SK-MEL-5 (cell line): ENCODE measurements around the gene POLR2B. TPM values are rescaled to one million over a fixed set of nuclear protein-coding genes. Genes with fewer than 3 reads are reported as not detected.

Experiments
- DNase-seq: peaks from one replicate; pipeline ENCODE4 v3.0.0-alpha.2; 2016; ENCODE audit warnings: low read depth, low spot score
- in situ Hi-C: cut with HindIII; loops from 2 replicates; pipeline ENCODE4 v1.10.0; 2016; ENCODE audit warnings: low sequenced_read_pairs, high pct_unique_total_duplicates, low pct_unique_long_range_greater_than_20kb
- small RNA-seq, 2 experiments: library from RNA; depleted of rRNA; stranded (forward); fragments of <200 nt; gene quantifications; one replicate each; pipeline ENCODE3, GENCODE V24; 2014
- total RNA-seq: library from RNA; depleted of rRNA; stranded (reverse); fragments of >200 nt; shearing (Covaris generic); gene quantifications from 2 replicates; pipeline ENCODE4 v1.2.3, GENCODE V29; 2014; rRNA removed

POLR2B gene
- total RNA-seq, 1 experiment from 2014 or later, result 162 TPM

DNA sequence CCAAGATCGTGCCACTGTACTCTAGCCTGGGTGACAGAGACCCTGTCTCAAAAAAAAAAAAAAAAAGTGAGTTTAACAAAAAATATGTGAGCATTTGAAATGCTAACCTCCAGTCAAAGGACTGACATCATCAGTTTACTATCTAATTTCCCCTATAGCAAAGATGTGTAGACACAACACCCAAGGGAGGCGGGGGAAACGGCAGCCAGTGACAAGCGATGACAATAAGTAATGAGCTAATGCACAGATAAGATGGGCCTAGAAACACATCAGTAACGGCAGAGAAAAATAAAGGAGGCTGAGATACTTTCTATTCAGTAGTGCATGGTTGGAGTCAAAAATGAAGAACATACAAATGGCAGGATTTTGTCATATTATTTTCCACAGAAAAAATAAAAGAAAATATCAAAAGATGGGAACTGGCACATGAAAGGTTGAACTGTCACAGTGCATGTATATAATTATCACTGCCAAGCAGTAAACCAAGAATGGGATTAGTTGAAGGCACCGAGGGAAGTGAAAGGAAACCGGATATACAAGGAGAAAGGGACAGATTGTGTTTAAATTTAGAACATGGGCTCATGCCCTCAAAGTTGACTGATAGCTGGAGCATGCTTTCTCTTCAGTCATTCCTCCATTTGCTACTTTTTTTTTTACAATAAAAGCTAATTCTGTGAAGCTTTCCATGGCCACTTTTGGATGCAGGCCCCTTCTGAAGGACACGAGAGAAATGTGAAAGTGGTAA is 89.7 kb downstream of the POLR2B start:
- DNase-seq, result peak; percentile 25
- in situ Hi-C loops, result no loop called here

- in situ Hi-C loops, result no loop called here
- DNase-seq, result peak; percentile 93
Observed at GRCh38 chr4:57070461-57070860, 91.8 kb downstream of the POLR2B start.

DNA sequence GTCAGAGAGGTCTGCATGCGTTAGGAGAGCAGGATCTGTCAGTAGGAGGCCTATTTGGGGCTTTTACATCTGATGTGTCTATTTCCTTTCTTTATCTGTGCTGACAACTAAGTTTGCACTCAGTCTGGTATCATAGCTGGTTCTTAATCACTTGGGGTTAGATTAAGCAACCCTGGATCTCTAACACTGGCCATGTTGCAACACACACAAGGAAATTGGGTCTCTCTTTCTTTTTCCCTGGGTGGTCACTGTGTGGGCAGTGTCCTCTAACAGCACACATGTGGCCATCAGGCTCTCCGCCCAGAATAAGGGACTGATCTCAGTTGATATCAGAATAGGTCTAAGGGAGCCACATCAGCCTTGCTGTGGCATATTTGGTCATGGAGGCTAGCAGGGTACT is 92.6 kb downstream of the POLR2B start:
- DNase-seq, result no peak
- in situ Hi-C loops, result no loop called here

DNA sequence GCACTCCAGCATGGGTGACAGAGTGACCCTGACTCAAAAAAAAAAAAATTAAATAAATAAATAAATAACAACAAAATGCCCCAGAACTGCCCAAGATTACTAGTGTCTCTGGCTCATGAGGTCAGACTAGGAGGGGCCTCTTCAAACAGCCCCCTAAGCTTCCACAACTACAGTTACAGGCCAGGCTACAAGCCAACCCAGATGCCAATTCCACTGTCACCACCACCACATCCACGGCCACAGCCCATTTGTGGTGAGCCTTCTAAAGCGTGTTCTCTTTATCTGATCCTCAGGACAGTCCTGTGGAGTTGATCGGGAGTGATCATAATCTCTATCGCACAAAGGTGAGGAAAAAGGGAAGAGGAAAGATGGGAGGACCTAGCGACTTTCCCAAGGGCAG is 94.9 kb downstream of the POLR2B start:
- DNase-seq, result no peak
- in situ Hi-C loops, result no loop called here

GRCh38 chr4:57074744-57075143 is 96.0 kb downstream of the POLR2B start:
- in situ Hi-C loops, result no loop called here
- DNase-seq, result peak; percentile 89

DNA sequence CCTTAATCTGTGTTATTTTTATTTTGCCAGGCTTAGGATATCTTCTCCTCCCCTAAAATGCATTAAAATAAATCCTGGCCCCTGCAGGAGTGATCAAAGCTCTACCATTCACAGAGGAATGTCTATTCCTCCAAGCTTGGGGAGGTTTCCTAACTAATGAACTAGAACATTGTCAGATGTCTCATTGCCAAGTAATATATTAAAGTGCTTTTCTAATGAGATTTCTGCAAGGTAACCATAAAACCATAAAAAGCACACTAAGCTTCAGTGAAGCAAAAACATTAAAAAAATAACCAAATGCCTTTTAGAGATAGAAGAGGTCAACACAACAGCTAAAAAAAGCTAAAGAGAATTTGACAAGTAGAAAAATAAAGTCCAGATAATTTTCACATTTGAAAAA is 96.7 kb downstream of the POLR2B start:
- DNase-seq, result no peak
- in situ Hi-C loops, result no loop called here

- in situ Hi-C loops, result no loop called here
- DNase-seq, result no peak
Observed at GRCh38 chr4:57076646-57077045, 98.0 kb downstream of the POLR2B start.

DNA sequence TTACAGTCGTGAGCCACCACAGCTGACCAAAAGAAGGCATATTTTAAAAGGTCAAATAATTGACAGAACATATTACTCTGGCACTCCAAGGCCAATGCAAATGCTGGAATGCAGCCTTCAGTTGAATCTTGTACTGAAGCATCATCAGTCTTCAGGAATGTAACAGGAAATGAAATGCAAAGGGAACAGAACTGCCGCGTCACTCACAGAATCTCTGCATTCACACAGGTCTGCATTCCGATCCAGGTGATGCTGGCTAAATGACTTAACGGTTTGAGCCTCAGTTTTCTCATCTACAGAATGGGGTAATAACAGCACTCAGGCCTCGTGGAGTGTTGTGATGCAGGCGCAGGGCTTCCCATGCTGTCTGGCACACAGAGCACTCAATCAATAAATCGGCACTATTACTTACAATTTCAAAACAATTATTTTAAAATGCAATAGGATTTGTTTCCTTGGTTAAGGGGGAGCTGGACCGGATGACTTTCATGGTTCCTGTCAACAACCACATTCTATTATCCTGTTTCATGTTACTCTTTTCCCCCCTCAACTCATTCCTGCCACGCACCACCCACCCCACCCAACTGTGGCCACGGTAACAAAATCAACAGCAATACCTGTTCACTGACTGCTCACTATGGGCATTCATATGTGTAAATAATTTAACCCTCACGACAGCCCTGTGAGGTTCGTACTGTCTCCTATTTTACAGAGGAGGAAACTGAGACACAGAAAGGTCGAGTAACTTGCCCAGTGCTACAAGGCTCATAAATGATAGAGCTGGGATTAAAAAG is 99.1 kb downstream of the POLR2B start:
- in situ Hi-C loops, result no loop called here

GRCh38 chr4:57078685-57079521 is 100.2 kb downstream of the POLR2B start:
- DNase-seq, result no peak
- in situ Hi-C loops, result no loop called here

More for the DNA sequence above, 99.1 kb downstream of the POLR2B start:
- DNase-seq, result no peak

Small RNAs within 50 kb of the gene (small RNA-seq; reads per million reads assigned to genes)
- gene RNU6-998P, result 0 reads per million in 2 experiments

Other genes starting within 250 kb of the POLR2B start
- gene SPINK2, start 157.2 kb upstream of the POLR2B start, total RNA-seq, result 0.37 and 0.90 TPM in 2 replicates
- gene REST, start 71.0 kb upstream of the POLR2B start, total RNA-seq, result 22.3 and 28.0 TPM in 2 replicates
- gene NOA1, start 1.3 kb upstream of the POLR2B start, total RNA-seq, result 19.2 and 19.4 TPM in 2 replicates
- gene IGFBP7, start 131.5 kb downstream of the POLR2B start, total RNA-seq, result 210 and 214 TPM in 2 replicates